ENCODE measurements around the gene SETD4. TPM values are rescaled to one million over a fixed set of nuclear protein-coding genes. Genes with fewer than 3 reads are reported as not detected.

The SETD4 gene
- total and polyA plus RNA-seq, 4 experiments from 2014 or later: 7.1 to 31.0 (median 20.3) TPM

- H3K36me3 ChIP-seq (ENCODE audit: insufficient read depth, low read length): no peaks in the 10 kb centered on the region
- H3K27me3 ChIP-seq (ENCODE audit: insufficient read depth, low read length): peaks cover 3% of the 10 kb centered on the region
- no peak overlapping the region for H3K4me3 Mint-ChIP-seq
- no peaks in the 10 kb centered on the region for H3K4me1 ChIP-seq (ENCODE audit: insufficient read depth, low read length)
- intact Hi-C loops (cut with micrococcal nuclease): no loop called here
- H3K4me1 Mint-ChIP-seq: peaks cover 8 to 12% (median 10%) of the 10 kb centered on the region in 4 donors
- H3K9me3 Mint-ChIP-seq: peaks cover 0 to 3% (median 0%) of the 10 kb centered on the region in 8 donors
- no peak overlapping the region for H3K27ac Mint-ChIP-seq
- H3K36me3 Mint-ChIP-seq: no peaks in the 10 kb centered on the region
- POLR2A ChIA-PET (ENCODE audit: partially characterized antibody): no interaction called here
- H3K9me3 ChIP-seq (ENCODE audit: control insufficient read depth in 1 of 2, low read length in 2 of 2): no peaks in the 10 kb centered on the region
- no peak overlapping the region for H3K4me3 ChIP-seq (ENCODE audit: low read length in 2 of 2)
- peaks cover 20 to 31% of the 10 kb centered on the region in 2 donors for H3K27me3 Mint-ChIP-seq
- H3K27ac ChIP-seq (ENCODE audit: low read depth, low read length): no peak overlapping the region
- no peak for DNase-seq
- CTCF ChIA-PET (ENCODE audit: partially characterized antibody): no interaction called here
Observed at GRCh38 chr21:35996217-35996616, 64.1 kb downstream of the SETD4 start.

- Histone ChIP-seq H3K4me3 (ENCODE audit: low read length in 2 of 2) (no peak overlapping the region), H3K36me3 (ENCODE audit: insufficient read depth, low read length) (no peaks in the 10 kb centered on the region), H3K27ac (ENCODE audit: low read depth, low read length) (no peak overlapping the region), H3K4me1 (ENCODE audit: insufficient read depth, low read length) (no peaks in the 10 kb centered on the region), H3K27me3 (ENCODE audit: insufficient read depth, low read length) (peaks cover 3% of the 10 kb centered on the region), H3K9me3 (ENCODE audit: control insufficient read depth in 1 of 2, low read length in 2 of 2) (no peaks in the 10 kb centered on the region)
- H3K27me3 Mint-ChIP-seq: peaks cover 19 to 31% of the 10 kb centered on the region in 2 donors
- no peaks in the 10 kb centered on the region for H3K36me3 Mint-ChIP-seq
- CTCF ChIA-PET (ENCODE audit: partially characterized antibody): no interaction called here
- POLR2A ChIA-PET (ENCODE audit: partially characterized antibody): no interaction called here
- H3K4me1 Mint-ChIP-seq: peaks cover 8 to 12% (median 10%) of the 10 kb centered on the region in 4 donors
- intact Hi-C loops (cut with micrococcal nuclease): no loop called here
- H3K27ac Mint-ChIP-seq: no peak overlapping the region
- peaks cover 0 to 3% (median 0%) of the 10 kb centered on the region in 8 donors for H3K9me3 Mint-ChIP-seq
- H3K4me3 Mint-ChIP-seq: no peak overlapping the region
- DNase-seq: no peak
Observed at GRCh38 chr21:35995522-35996088, 64.7 kb downstream of the SETD4 start.

DNA sequence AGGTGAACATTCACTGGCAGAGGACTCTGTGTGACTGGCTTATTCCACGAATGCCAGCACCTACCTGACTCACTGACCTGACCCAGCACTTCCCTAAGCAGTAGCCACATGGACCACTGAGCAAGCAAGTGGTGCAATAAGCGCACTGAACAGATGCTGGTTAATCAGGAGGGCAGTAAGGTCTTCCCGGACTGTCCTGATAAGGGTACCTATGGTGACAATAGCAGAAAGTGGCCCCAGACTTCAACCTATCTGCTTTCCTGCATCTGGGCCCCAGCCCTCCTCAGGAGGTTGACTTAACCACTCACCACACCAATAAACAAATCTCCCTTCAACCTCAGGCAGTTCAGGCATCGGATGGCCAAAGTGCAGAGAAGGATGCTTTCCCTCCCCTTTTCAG is 65.7 kb downstream of the SETD4 start:
- Mint-ChIP-seq H3K4me3 (no peak overlapping the region), H3K27me3 (peaks cover 17 to 24% of the 10 kb centered on the region in 2 donors), H3K27ac (no peak overlapping the region), H3K4me1 (peaks cover 8 to 12% (median 10%) of the 10 kb centered on the region in 4 donors), H3K9me3 (peaks cover 0 to 3% (median 0%) of the 10 kb centered on the region in 8 donors), H3K36me3 (no peaks in the 10 kb centered on the region)
- no peak for DNase-seq
- intact Hi-C loops (cut with micrococcal nuclease): no loop called here
- Histone ChIP-seq H3K27ac (ENCODE audit: low read depth, low read length) (no peak overlapping the region), H3K4me1 (ENCODE audit: insufficient read depth, low read length) (no peaks in the 10 kb centered on the region), H3K4me3 (ENCODE audit: low read length in 2 of 2) (no peak overlapping the region), H3K9me3 (ENCODE audit: control insufficient read depth in 1 of 2, low read length in 2 of 2) (no peaks in the 10 kb centered on the region), H3K36me3 (ENCODE audit: insufficient read depth, low read length) (no peaks in the 10 kb centered on the region), H3K27me3 (ENCODE audit: insufficient read depth, low read length) (peaks cover 3% of the 10 kb centered on the region)
- POLR2A ChIA-PET (ENCODE audit: partially characterized antibody): no interaction called here
- CTCF ChIA-PET (ENCODE audit: partially characterized antibody): no interaction called here

GRCh38 chr21:35993875-35994490 is 66.3 kb downstream of the SETD4 start:
- CTCF ChIA-PET (ENCODE audit: partially characterized antibody): no interaction called here

GRCh38 chr21:35991131-35991530 is 69.2 kb downstream of the SETD4 start:
- DNase-seq: no peak
- POLR2A ChIA-PET (ENCODE audit: partially characterized antibody): no interaction called here
- intact Hi-C loops (cut with micrococcal nuclease): no loop called here
- Histone ChIP-seq H3K36me3 (ENCODE audit: insufficient read depth, low read length) (no peaks in the 10 kb centered on the region), H3K9me3 (ENCODE audit: control insufficient read depth in 1 of 2, low read length in 2 of 2) (no peaks in the 10 kb centered on the region), H3K27ac (ENCODE audit: low read depth, low read length) (no peak overlapping the region), H3K4me3 (ENCODE audit: low read length in 2 of 2) (no peak overlapping the region), H3K4me1 (ENCODE audit: insufficient read depth, low read length) (no peaks in the 10 kb centered on the region), H3K27me3 (ENCODE audit: insufficient read depth, low read length) (no peaks in the 10 kb centered on the region)
- H3K27ac Mint-ChIP-seq: no peak overlapping the region
- peaks cover 12 to 14% of the 10 kb centered on the region in 2 donors for H3K27me3 Mint-ChIP-seq
- no peak overlapping the region for H3K4me3 Mint-ChIP-seq
- CTCF ChIA-PET (ENCODE audit: partially characterized antibody): no interaction called here
- H3K9me3 Mint-ChIP-seq: peaks cover 0 to 2% (median 0%) of the 10 kb centered on the region in 8 donors
- H3K4me1 Mint-ChIP-seq: peaks cover 7 to 10% (median 8%) of the 10 kb centered on the region in 4 donors
- H3K36me3 Mint-ChIP-seq: no peaks in the 10 kb centered on the region

More at GRCh38 chr21:35993875-35994490, 66.3 kb downstream of the SETD4 start:
- H3K27ac ChIP-seq (ENCODE audit: low read depth, low read length): no peak overlapping the region
- no peak for DNase-seq
- H3K4me1 Mint-ChIP-seq: peaks cover 8 to 12% (median 10%) of the 10 kb centered on the region in 4 donors
- peaks cover 0 to 3% (median 0%) of the 10 kb centered on the region in 8 donors for H3K9me3 Mint-ChIP-seq
- no peaks in the 10 kb centered on the region for H3K4me1 ChIP-seq (ENCODE audit: insufficient read depth, low read length)
- intact Hi-C loops (cut with micrococcal nuclease): no loop called here
- POLR2A ChIA-PET (ENCODE audit: partially characterized antibody): no interaction called here
- peaks cover 3% of the 10 kb centered on the region for H3K27me3 ChIP-seq (ENCODE audit: insufficient read depth, low read length)
- no peaks in the 10 kb centered on the region for H3K36me3 Mint-ChIP-seq
- no peak overlapping the region for H3K27ac Mint-ChIP-seq
- no peak overlapping the region for H3K4me3 ChIP-seq (ENCODE audit: low read length in 2 of 2)
- no peak overlapping the region for H3K4me3 Mint-ChIP-seq
- H3K36me3 ChIP-seq (ENCODE audit: insufficient read depth, low read length): no peaks in the 10 kb centered on the region
- no peaks in the 10 kb centered on the region for H3K9me3 ChIP-seq (ENCODE audit: control insufficient read depth in 1 of 2, low read length in 2 of 2)
- peaks cover 14 to 20% of the 10 kb centered on the region in 2 donors for H3K27me3 Mint-ChIP-seq

- ChIA-PET POLR2A (ENCODE audit: partially characterized antibody) (no interaction called here), CTCF (ENCODE audit: partially characterized antibody) (no interaction called here)
- no peak overlapping the region for H3K27ac ChIP-seq (ENCODE audit: low read depth, low read length)
- H3K27me3 Mint-ChIP-seq: peaks cover 10 to 14% of the 10 kb centered on the region in 2 donors
- no peaks in the 10 kb centered on the region for H3K36me3 ChIP-seq (ENCODE audit: insufficient read depth, low read length)
- intact Hi-C loops (cut with micrococcal nuclease): no loop called here
- H3K27ac Mint-ChIP-seq: no peak overlapping the region
- H3K4me1 Mint-ChIP-seq: peaks cover 2 to 6% (median 5%) of the 10 kb centered on the region in 4 donors
- H3K4me3 ChIP-seq (ENCODE audit: low read length in 2 of 2): no peak overlapping the region
- H3K9me3 Mint-ChIP-seq: peaks cover 0 to 2% (median 0%) of the 10 kb centered on the region in 8 donors
- no peaks in the 10 kb centered on the region for H3K4me1 ChIP-seq (ENCODE audit: insufficient read depth, low read length)
- H3K9me3 ChIP-seq (ENCODE audit: control insufficient read depth in 1 of 2, low read length in 2 of 2): no peaks in the 10 kb centered on the region
- H3K4me3 Mint-ChIP-seq: no peak overlapping the region
- no peak for DNase-seq
- H3K36me3 Mint-ChIP-seq: no peaks in the 10 kb centered on the region
- no peaks in the 10 kb centered on the region for H3K27me3 ChIP-seq (ENCODE audit: insufficient read depth, low read length)
Observed at GRCh38 chr21:35990609-35991008, 69.7 kb downstream of the SETD4 start.

- CTCF ChIA-PET (ENCODE audit: partially characterized antibody): no interaction called here
- H3K9me3 ChIP-seq (ENCODE audit: control insufficient read depth in 1 of 2, low read length in 2 of 2): no peaks in the 10 kb centered on the region
- H3K4me3 ChIP-seq (ENCODE audit: low read length in 2 of 2): no peak overlapping the region
- no peak for DNase-seq
- Mint-ChIP-seq H3K9me3 (peaks cover 0 to 2% (median 0%) of the 10 kb centered on the region in 8 donors), H3K27me3 (peaks cover 14% of the 10 kb centered on the region in 2 donors), H3K27ac (no peak overlapping the region), H3K4me3 (no peak overlapping the region), H3K36me3 (no peaks in the 10 kb centered on the region), H3K4me1 (no peaks in the 10 kb centered on the region)
- no peak overlapping the region for H3K27ac ChIP-seq (ENCODE audit: low read depth, low read length)
- intact Hi-C loops (cut with micrococcal nuclease): no loop called here
- POLR2A ChIA-PET (ENCODE audit: partially characterized antibody): no interaction called here
- H3K36me3 ChIP-seq (ENCODE audit: insufficient read depth, low read length): no peaks in the 10 kb centered on the region
- no peaks in the 10 kb centered on the region for H3K27me3 ChIP-seq (ENCODE audit: insufficient read depth, low read length)
- H3K4me1 ChIP-seq (ENCODE audit: insufficient read depth, low read length): no peaks in the 10 kb centered on the region
Observed at GRCh38 chr21:35989138-35989735, 71.1 kb downstream of the SETD4 start.
